Vagina (tissue), 2 donors: ENCODE measurements around the gene PTOV1. TPM values are rescaled to one million over a fixed set of nuclear protein-coding genes. Genes with fewer than 3 reads are reported as not detected.

Experiments used
- DNase-seq, 2 donors: peaks; one replicate each; pipeline ENCODE4 v3.0.0-alpha.2; 2017; ENCODE audit errors: extremely low spot score in 2 of 2
- H3K27ac ChIP-seq: fragments of 200-600 bp; sonication (generic); one replicate; pipeline ENCODE4 v1.5.1; 2019
- H3K27me3 ChIP-seq: fragments of 200-600 bp; sonication (generic); one replicate; pipeline ENCODE4 v1.5.1; 2019
- H3K36me3 ChIP-seq, 2 donors: fragments of 200-600 bp; sonication (generic); one replicate each; pipeline ENCODE4 v1.5.1; 2017 to 2019
- H3K4me1 ChIP-seq: fragments of 200-600 bp; sonication (generic); one replicate; pipeline ENCODE4 v1.5.1; 2019
- H3K4me3 ChIP-seq, 2 donors: fragments of 200-600 bp; sonication (generic); 1 replicate in 1 of 2; 2 replicates in 1 of 2; pipeline ENCODE4 v1.5.1; 2016 to 2019
- H3K9me3 ChIP-seq: fragments of 200-600 bp; sonication (generic); one replicate; pipeline ENCODE4 v1.5.1; 2019
- POLR2A ChIP-seq, 2 donors: fragments of 450-650 bp; IDR thresholded peaks; one replicate each; pipeline ENCODE4 v1.6.1; 2017; ENCODE audit warnings: antibody characterized with exemption in 2 of 2, mild to moderate bottlenecking in 2 of 2, moderate library complexity in 2 of 2
- POLR2AphosphoS5 ChIP-seq, 2 donors: sonication (generic); formaldehyde crosslinking; IDR thresholded peaks; one replicate each; pipeline ENCODE4 v1.9.0; 2017; ENCODE audit warnings: antibody characterized with exemption in 2 of 2, mild to moderate bottlenecking in 2 of 2, low read depth in 1 of 2; ENCODE audit not compliant: insufficient read depth in 1 of 2
- intact Hi-C: fragments of 100-400 bp; cut with DNase I; formaldehyde crosslinking; loops from one replicate; pipeline ENCODE4 v1.15.1; 2023
- total RNA-seq: library from RNA; depleted of rRNA; stranded (reverse); fragments of >200 nt; gene quantifications from one replicate; pipeline ENCODE4 v1.2.3, GENCODE V29; 2016
- TF ChIP-seq, protein P1 (sequence below), 3 experiments: fragments of 450-650 bp in 2 of 3; fragments of 200-600 bp in 1 of 3; sonication (generic) in 1 of 3; IDR thresholded peaks; one replicate each; pipeline ENCODE4 v1.5.1; 2017 to 2019; ENCODE audit warnings: antibody characterized with exemption in 3 of 3, mild to moderate bottlenecking in 2 of 3, moderate library complexity in 2 of 3

Gene PTOV1
- total RNA-seq, 1 donor from 2014 or later, result 109 TPM

- DNase-seq, result no peak
- no peak overlapping the region for H3K27ac ChIP-seq
- H3K9me3 ChIP-seq, result no peaks in the 10 kb centered on the region
- intact Hi-C loops, result loop anchor here (10.0 kb wide), 1 partner anchor 104 kb away; no protein-coding TSS in a partner anchor
- TF ChIP-seq POLR2A (IDR thresholded peaks at IDR 0.05) (no peak), POLR2AphosphoS5 (IDR thresholded peaks at IDR 0.05; ENCODE audit: insufficient read depth in 1 of 2, low read depth in 1 of 2) (no peak)
- TF ChIP-seq, protein P1, sequence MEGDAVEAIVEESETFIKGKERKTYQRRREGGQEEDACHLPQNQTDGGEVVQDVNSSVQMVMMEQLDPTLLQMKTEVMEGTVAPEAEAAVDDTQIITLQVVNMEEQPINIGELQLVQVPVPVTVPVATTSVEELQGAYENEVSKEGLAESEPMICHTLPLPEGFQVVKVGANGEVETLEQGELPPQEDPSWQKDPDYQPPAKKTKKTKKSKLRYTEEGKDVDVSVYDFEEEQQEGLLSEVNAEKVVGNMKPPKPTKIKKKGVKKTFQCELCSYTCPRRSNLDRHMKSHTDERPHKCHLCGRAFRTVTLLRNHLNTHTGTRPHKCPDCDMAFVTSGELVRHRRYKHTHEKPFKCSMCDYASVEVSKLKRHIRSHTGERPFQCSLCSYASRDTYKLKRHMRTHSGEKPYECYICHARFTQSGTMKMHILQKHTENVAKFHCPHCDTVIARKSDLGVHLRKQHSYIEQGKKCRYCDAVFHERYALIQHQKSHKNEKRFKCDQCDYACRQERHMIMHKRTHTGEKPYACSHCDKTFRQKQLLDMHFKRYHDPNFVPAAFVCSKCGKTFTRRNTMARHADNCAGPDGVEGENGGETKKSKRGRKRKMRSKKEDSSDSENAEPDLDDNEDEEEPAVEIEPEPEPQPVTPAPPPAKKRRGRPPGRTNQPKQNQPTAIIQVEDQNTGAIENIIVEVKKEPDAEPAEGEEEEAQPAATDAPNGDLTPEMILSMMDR (IDR thresholded peaks at IDR 0.05), result no peak
- no peak overlapping the region for H3K4me3 ChIP-seq
- H3K27me3 ChIP-seq, result no peaks in the 10 kb centered on the region
- H3K36me3 ChIP-seq, result peaks cover 0 to 62% of the 10 kb centered on the region in 2 donors
- peaks cover 23% of the 10 kb centered on the region for H3K4me1 ChIP-seq
These were observed 7.4 kb downstream of the PTOV1 start for GRCh38 chr19:49858088-49858985.

- no peaks in the 10 kb centered on the region for H3K27me3 ChIP-seq
- no peaks in the 10 kb centered on the region for H3K9me3 ChIP-seq
- no peak overlapping the region for H3K4me3 ChIP-seq
- no peak for DNase-seq
- TF ChIP-seq POLR2AphosphoS5 (IDR thresholded peaks at IDR 0.05; ENCODE audit: insufficient read depth in 1 of 2, low read depth in 1 of 2) (no peak), POLR2A (IDR thresholded peaks at IDR 0.05) (no peak)
- TF ChIP-seq, protein P1 (IDR thresholded peaks at IDR 0.05), result no peak
- H3K27ac ChIP-seq, result no peak overlapping the region
- peaks cover 10% of the 10 kb centered on the region for H3K4me1 ChIP-seq
- H3K36me3 ChIP-seq, result peaks cover 0 to 69% of the 10 kb centered on the region in 2 donors
- intact Hi-C loops, result loop anchor here (5.0 to 10.0 kb wide), 2 partner anchors 43 to 105 kb away; partner anchors contain the start of gene MED25
These were observed 8.8 kb downstream of the PTOV1 start for GRCh38 chr19:49859682-49860335.

GRCh38 chr19:49860336-49861102 lies 9.6 kb downstream of the PTOV1 start:
- TF ChIP-seq POLR2AphosphoS5 (IDR thresholded peaks at IDR 0.05; ENCODE audit: insufficient read depth in 1 of 2, low read depth in 1 of 2) (no peak), POLR2A (IDR thresholded peaks at IDR 0.05) (no peak)
- TF ChIP-seq, protein P1 (IDR thresholded peaks at IDR 0.05), result no peak
- Histone ChIP-seq H3K27me3 (no peaks in the 10 kb centered on the region), H3K36me3 (peaks cover 0 to 62% of the 10 kb centered on the region in 2 donors), H3K4me3 (no peak overlapping the region), H3K9me3 (no peaks in the 10 kb centered on the region), H3K4me1 (peaks cover 17% of the 10 kb centered on the region), H3K27ac (peak overlapping the region; percentile 40)
- DNase-seq, result no peak
- intact Hi-C loops, result loop anchor here (5.0 kb wide), 1 partner anchor 43 kb away; the partner anchor contains the start of gene MED25

GRCh38 chr19:49861107-49861506 lies 10.1 kb downstream of the PTOV1 start:
- H3K4me3 ChIP-seq, result no peak overlapping the region
- peak overlapping the region; percentile 40 for H3K27ac ChIP-seq
- peaks cover 0 to 56% of the 10 kb centered on the region in 2 donors for H3K36me3 ChIP-seq
- H3K27me3 ChIP-seq, result no peaks in the 10 kb centered on the region
- DNase-seq, result no peak
- no peaks in the 10 kb centered on the region for H3K9me3 ChIP-seq
- TF ChIP-seq, protein P1 (IDR thresholded peaks at IDR 0.05), result no peak
- intact Hi-C loops, result loop anchor here (5.0 kb wide), 1 partner anchor 44 kb away; the partner anchor contains the start of gene MED25
- H3K4me1 ChIP-seq, result peaks cover 23% of the 10 kb centered on the region
